LNCaP clone FGC (cell line): ENCODE results near the gene ERBB2.
A peak's percentile ranks its signal among the peaks of the same experiment; 100 is the strongest.

Experiments used
- DNase-seq: peaks from one replicate; pipeline ENCODE4 v3.0.0-alpha.2; 2011; ENCODE audit warnings: low read depth
- H3K4me3 ChIP-seq: 2 replicates; pipeline ENCODE4 v1.5.1; 2011; ENCODE audit warnings: mild to moderate bottlenecking, low read depth, low read length, control low read depth
- CTCF ChIP-seq: IDR thresholded peaks from 2 replicates; pipeline ENCODE4 v1.5.1; 2012; ENCODE audit warnings: mild to moderate bottlenecking; ENCODE audit not compliant: control insufficient read depth, insufficient read depth; ENCODE audit errors: extremely low read depth

ERBB2 gene

GRCh38 chr17:39752241-39752881 is 52.5 kb downstream of the ERBB2 start:
- no peak for TF ChIP-seq CTCF
- DNase-seq: no peak
- no peak overlapping the region for H3K4me3 ChIP-seq

- H3K4me3 ChIP-seq: peak overlapping the region; percentile 65
- TF ChIP-seq CTCF: peak; percentile 44
- DNase-seq: no peak
Measured at GRCh38 chr17:39753514-39754160, 53.8 kb downstream of the ERBB2 start.

GRCh38 chr17:39754161-39754957 is 54.5 kb downstream of the ERBB2 start:
- peak; percentile 96 for TF ChIP-seq CTCF
- H3K4me3 ChIP-seq: peak overlapping the region; percentile 65
- no peak for DNase-seq

GRCh38 chr17:39754958-39755553 is 55.2 kb downstream of the ERBB2 start:
- no peak for DNase-seq
- TF ChIP-seq CTCF: no peak
- H3K4me3 ChIP-seq: peak overlapping the region; percentile 65

- H3K4me3 ChIP-seq: no peak overlapping the region
- no peak for DNase-seq
- TF ChIP-seq CTCF: no peak
Measured at GRCh38 chr17:39755554-39756379, 55.9 kb downstream of the ERBB2 start.

- TF ChIP-seq CTCF: no peak
- no peak overlapping the region for H3K4me3 ChIP-seq
- DNase-seq: no peak
Measured at GRCh38 chr17:39756380-39757079, 56.7 kb downstream of the ERBB2 start.
